GM21390 (cell line): Measurements from ENCODE around the gene GSK3B.

Experiments
- ATAC-seq: cut with Tn5 transposase; IDR thresholded peaks from one replicate; pipeline ENCODE4 v1.9.1; 2021; ENCODE audit not compliant: unreplicated experiment

Gene GSK3B

DNA sequence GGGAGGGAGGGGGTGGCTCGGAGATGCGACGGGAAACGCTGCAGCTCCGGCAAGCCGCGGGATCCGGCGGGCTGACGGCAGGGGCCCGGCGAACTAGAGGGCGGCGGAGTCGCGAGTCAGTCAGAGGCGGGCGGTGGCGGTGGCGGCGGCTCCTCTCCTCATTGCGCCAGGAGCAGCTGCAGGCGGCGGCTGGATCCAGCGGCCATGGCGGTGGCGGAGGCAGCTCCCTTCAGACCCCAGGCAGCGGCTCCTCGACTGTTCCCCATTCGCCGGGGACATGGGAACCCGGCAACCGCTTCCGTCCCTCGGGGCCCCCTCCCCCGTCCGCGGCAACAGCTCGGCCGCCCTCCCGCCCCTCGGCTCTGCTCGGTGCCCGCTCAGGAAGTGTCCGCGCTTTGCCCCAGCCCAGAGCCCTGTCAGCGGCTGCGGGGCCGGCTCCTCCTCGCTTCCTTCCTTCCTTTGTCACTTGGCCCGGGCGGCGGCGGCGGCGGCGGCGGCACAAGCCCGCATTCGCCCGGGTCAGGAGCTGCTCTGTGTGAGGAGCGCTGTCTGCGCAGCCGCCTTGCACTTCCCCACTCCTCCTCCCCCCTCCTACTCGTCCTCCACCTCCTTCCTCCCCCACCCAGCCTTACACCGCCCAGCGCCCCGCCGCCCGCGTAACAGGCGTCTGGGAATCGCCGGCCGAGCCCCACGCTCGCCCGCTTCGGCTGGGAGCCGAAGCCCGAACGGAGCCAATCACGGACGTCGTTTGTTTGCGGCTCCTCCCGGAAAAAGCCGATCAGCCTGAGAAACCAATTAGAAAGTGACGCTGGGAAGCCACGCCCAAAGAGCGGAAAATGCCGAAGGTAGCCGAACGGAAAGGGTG, at the start of gene GSK3B:
Gene GSK3B, minus strand, starts transcription at position 537 of the 865 bp plus-strand sequence. CDS start 1,013 bp downstream, outside the sequence.
- ATAC-seq: peak; percentile 29

DNA sequence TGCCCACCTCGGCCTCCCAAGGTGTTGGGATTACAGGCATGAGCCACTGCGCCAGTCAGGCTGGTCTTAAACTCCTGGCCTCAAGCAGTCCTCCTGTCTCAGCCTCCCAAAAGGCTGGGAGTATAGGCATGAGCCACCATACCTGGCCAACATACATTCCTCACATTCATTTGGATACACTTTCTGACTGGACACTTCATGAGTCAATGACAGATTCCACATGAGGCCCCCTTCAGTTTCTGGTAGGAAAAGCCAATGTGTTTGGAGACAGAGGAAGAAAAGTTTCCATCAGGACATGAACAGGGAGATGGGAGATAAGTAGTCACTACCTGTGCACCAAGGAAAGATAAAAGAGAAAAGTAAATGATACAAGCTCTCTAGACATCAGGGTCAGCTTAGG, 49.4 kb upstream of the GSK3B start:
- ATAC-seq: no peak

DNA sequence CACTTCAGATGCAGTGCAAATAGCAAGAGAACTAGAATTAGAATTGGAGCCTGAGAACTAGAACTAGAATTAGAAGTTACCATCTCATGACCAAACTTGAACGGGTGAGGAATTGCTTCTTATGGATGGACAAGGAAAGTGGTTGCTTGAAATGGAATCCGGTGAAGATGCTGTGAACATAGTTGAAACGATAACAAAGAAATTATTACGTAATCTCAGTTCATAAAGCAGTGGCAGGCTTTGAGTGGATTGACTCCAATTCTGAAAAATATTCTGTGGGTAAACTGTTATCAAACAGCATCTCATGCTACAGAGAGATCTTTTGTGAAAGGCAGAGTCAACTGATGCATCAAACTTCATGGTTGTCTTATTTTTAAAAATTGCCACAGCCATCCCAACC, 48.0 kb upstream of the GSK3B start:
- no peak for ATAC-seq

DNA sequence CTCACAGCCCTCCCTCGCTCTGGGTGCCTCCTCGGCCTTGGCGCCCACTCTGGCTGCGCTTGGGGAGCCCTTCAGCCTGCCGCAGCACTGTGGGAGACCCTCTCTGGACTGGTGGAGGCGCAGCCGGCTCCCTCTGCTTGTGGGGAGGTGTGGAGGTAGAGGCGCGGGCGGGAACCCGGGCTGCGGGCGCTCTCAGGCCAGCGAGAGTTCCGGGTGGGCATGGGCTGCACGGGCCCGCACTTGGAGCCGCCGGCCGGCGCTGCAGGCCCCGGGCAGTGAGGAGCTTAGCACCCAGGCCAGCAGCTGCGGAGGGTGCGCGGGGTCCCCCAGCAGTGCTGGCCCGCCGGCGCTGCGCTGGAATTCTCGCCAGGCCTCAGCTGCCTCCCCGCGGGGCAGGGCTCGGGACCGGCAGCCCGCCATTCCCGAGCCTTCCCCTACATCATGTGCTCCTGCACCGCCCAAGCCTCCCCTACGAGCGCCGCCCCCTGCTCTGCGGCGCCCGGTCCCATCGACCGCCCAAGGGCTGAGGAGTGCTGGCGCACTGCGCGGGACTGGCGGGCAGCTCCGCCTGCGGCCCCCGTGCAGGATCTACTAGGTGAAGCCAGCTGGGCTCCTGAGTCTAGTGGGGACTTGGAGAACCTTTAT, 46.0 kb upstream of the GSK3B start:
- no peak for ATAC-seq

DNA sequence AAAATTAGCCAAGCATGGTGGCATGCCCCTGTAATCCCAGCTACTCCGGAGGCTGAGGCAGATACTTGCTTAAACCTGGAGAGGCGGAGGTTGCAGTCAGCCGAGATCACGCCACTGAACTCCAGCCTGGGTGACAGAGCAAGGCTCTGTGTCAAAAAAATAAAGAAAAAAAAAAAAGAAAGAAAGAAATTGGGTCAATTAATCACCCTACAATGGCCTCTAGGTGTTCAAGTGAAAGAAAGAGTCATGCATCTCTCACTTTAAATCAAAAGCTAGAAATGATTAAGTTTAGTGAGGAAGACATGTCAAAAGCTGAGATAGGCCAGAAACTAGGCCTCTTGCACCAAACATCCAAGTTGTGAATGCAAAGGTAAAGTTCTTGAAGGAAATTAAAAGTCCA, 44.9 kb upstream of the GSK3B start:
- ATAC-seq: no peak

DNA sequence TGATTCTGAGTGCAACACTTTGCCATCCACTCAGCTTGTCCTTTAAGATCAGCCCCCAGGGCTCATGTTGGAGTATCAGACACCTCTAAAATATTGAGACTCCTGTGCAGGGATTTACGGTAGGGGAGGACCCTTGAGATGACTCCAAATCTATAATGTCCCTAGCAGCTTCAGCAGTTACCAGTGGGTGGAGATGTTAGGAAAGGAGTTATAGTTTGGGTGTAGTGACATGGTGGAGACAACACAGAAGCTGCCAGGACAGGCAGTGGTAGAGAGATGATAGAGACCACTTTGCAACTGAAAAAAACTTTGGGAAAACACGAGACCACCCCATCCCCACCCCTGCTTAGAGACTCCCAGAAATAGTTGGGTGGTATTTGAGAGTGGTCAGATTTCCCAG, 43.3 kb upstream of the GSK3B start:
- ATAC-seq: no peak

DNA sequence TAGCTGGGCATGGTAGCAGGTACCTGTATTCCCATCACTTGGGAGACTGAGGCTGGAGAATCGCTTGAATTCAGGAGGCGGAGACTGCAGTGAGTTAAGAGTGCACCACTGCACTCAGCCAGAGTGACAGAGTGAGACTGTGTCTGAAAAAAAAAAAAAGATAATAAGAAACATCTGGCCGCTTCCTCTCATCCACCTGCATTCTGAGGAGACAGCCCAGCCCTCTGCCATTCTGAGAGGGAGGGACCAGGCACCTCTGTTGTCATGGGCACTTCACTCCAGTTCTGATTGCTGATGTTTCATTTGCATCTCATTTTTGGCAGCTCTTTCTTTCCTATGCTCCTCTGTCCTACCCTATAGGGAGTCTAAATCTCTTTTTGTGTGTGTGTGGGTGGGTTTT, 36.4 kb upstream of the GSK3B start:
- no peak for ATAC-seq

DNA sequence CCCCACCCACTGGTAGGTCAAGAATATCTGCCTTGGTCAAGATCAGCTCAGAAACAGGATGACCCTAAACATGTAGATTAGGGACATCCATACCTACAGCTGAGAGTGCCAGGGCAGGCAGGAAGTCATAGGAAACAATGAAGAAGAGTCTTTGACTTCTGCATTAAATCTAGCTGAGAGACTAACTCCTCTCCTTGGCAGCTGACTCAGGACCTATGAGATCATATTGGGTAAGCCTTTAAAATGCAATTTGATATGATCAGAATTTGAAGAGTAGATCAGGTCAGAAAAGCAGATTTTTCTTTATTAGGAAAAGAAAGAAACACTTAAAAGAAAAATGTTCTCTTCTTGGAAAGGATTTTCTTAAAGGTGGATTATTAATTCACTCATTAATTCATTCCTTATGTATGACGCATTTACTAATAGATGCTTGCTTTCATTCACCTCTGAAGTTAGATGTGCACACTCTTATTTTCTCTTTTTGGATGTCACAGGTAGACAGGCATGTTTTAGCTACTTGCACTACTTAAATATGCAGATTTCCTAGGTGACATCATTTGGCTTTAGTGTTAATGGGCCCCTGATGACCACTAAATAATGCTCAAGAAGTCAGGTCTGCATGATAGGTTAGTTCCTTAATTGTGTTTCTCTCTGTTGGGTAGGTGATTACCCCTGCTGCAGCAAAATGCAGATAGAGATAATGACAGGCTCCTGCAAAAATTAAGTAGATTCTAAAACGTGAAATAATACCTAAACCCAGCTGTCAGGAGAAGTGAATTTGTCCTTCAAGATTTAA, 35.7 kb upstream of the GSK3B start:
- ATAC-seq: no peak

DNA sequence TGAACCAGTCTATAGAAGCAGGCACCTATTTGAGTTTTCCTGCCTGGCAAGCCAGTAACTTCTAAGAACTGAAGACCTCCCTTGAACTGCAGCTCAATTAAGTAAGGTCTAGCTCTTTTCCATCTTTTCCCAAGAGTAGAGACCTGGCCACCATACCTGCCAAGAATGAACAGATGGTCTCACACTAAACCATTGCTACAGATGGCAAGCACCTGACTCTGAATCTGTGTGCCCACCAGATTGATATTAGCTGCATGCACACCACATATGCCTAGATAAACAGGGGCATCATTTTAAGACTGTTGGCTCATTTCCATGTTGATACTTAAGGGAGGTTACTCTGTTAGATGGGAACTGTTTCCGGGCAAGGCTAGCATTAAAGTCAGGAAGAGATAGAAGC, 34.8 kb upstream of the GSK3B start:
- ATAC-seq: no peak

DNA sequence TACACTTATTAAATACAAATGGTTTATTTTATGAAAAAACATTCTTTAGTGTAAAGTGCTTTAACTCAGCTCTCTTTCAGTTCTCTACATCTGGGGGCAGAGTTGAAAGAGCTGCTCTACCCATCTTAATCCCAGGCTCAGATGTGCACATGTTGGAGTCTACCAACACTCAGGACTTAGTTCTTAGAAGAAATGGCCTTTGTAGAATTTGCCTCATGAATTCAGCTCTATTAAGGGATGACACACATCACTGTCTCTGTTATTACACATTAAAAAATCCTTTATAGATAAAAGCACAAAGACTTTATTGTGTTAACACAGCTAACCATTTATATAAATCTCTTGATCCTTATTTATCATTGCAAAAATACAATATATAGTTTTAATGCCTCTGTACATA, 31.7 kb upstream of the GSK3B start:
- no peak for ATAC-seq

DNA sequence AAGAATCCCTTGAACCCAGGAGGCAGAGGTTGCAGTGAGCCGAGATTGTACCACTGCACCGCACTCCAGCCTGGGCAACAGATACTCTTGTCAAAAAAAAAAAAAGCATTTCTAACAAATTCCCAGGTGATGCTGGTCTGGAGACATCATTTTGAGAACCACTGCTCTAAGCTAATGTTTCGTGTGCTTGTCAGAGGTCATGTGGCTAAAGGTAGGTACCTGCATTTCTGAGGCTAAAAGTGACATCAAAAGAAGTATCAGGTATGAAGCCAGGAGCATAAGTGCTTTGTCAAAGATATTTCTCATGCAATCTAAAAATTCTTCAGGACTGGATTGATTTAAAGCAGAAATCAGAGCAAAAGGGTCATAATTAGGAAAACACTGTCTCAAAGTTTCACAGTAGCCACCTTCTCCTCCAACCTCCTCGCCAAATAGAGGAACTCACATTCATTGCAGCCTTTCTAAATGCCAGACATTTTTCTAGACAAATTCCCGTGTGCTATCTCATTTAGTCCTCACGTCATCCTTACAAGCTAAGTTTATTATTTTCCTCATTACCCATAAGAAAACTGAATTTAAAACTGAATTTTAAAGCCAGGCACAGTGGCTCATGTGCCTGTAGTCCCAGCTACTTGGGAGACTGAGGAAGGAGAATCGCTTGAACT, 25.7 kb upstream of the GSK3B start:
- ATAC-seq: no peak

DNA sequence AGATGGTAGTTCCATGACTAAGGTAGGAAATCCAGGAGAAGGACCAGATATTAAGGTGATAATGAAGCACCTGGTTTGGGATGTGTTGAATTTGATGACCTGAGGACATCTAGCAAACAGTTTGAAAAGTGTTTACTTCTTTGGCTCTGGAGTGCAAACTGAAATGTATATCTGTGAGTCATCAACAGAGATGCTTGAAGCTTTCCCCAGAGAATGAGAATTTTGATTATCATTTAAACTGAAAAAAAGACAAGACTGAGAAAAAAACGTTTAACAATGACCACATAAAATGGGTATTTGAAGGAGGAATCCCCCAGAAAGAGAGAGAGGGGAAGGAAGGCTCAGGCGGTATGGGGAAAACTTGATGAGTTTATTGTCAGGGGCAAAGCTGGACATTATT, 20.7 kb upstream of the GSK3B start:
- ATAC-seq: no peak

DNA sequence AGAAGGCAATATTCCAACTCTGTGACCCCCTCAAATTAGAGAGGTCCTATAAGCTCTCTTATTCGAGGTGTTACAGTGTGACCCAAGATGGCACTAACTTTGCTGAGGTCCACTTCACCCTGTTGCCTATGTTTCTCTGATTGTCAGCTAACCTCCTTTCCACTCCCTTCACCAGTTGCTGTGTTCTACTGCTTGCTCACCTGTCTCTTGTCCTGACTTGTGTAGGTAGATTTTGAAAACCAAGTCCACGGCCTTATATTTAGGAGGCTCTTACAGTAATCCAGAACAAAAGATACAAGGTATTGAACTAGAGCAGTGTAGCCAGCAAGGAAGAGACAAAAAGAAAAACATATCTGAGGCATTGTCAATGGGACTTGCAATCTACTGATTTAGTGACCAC, 20.1 kb upstream of the GSK3B start:
- ATAC-seq: no peak

DNA sequence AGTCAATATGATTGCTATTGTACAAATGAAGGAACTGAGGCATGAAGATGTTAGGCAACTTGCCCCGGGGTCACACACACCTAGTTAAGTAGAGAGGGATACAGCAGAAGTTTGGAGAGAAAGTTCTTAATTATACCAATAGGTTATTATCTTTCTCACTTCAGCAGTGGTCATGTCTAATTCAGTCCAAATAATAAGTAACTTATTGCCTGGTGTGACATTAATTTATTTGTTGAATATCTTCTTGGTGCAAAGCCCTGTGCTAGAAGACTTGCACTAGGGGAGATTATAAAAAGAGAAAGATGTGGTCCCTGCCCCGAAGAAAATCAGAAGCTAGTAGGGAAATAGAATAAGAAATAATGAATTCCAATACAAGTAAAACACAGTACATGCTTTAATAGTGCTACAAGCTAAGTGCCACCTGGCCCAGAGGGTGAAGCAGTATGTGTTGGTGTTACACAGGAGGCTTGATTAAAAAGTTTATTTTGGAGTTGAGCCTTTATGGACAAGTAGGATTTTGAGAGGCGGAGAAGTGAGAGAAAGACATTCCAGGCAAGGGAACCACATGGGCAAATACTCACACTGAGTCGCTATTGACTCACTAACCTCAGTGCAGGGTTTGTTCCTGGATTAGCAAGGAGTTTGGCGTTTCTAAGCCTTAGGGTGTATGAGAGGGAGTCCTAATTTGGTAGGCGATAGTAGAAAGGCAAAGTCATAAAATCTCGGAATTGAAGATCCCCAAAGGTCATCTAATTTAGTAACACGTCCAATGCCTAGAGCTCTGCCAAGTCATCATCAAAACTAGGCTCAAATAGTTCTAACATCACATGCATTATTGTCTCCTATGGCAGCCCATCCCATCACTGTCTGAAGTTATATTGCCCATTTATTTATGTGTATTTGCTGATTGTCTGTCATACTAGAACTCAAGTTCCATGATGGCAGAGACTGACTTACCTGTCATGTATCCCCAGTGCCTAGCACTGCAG, 19.2 kb upstream of the GSK3B start:
- no peak for ATAC-seq

DNA sequence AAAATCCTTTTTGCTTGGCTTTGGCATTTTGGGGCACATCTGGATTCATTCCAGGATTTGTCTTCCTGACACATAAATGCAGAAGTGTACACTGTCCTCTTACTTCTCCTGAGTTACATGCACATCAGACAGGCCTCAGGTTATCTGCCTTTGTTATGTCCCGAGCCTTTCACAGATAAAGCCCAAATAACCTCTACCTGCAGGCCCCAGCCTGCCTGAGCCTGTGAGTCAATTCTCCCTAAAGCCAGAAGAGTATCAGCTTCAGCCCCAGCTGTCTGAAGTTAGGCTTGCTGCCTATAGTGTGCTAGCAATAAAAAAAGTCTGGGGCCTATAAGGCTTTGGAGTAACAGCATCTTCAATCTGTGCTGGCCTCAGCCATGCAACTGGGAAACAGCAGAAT, 17.7 kb upstream of the GSK3B start:
- ATAC-seq: no peak

DNA sequence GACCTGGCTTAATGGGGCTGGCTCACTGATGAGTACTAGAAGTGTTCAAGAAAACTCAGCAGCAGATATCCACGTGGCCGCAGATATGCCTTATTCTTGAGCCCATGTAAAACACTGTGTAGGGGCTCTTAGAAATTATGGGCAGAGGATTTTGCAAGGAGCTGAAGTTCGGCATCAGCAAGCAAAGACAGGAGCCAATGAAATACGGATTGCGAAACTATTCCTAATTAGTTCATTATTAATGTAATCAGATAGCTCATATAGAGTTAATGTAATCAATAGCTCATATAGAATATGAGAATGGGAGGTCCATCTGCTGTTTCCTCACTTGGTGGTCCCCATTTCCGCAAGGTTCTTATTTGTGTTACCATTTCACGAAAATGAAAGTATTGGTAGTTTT, 9.0 kb upstream of the GSK3B start:
- ATAC-seq: no peak

DNA sequence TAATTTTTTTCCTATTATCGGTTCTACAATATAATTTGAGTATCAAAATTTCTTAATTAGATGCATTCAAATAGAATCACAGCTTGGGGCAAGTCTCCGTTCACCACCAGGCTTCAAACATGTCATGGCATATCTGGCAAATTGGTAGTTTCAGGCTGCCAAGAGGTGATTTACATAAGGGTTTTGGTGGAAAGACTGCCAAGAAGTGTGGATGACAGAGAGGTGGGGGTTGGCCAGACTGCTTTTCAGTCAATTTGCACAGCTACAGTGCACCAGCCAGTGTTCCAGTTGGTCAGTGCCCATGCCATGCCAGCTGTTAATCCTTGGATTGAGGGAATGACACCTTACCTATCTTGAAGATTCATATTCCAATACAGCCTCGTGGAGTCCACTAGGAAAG, 8.4 kb upstream of the GSK3B start:
- ATAC-seq: no peak

DNA sequence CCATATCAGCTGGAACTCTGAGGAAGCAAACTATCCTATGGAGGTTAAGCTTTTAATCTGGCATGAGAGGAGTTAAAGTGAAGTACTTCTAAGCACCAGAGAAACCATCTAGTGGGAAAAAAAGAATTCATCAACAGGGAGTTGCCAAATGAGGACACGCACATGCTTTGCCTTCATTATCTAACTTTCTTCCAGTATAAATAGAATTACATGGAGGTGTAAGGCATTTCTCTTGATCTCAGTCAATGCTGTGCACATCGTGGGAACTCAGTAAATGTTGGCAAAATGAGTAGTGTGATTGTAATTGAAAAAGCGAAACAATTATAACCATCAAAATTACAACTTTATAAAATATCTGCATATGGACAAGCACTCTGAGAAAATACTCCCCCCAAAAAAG, 8.0 kb upstream of the GSK3B start:
- no peak for ATAC-seq

DNA sequence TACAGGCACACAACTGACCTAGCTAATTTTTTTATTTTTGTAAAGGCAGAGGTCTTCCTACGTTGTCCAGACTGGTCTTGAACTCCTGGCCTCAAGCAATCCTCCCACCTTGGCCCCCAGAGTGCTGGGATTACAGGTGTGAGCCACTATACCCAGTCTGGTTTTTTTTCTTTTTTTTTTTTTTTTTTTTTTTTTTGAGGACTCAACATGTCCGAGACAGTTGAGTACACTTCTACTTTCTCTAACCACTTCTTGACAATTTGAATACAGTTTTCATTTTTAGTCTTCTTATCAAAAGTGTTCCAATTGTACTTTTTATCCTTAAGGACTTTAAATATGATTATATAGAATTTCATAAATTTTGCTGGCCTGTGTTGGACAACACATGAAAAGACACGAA, 7.4 kb upstream of the GSK3B start:
- ATAC-seq: no peak

DNA sequence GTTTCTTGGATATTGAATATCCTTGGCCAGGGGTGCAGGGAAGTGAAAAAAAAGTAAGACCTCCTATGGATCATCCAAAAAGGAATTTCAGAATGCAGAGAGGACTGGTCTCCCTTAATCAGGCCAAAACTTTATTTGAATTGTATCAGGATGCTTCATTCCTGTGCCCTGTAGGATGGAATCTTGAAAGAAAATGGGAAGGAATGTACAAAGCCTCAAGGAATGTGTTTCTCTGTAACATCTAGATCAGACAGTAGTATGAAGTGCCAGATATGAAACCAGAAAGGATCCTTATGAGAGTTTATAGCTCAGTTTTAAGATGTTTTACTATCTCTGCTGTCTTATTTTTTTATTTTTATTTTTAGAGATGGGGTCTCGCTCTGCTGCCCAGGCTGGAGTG, 6.5 kb upstream of the GSK3B start:
- no peak for ATAC-seq
